Spleen (tissue), 11 donors: ENCODE results near the gene C2orf69. TPM values are rescaled to one million over a fixed set of nuclear protein-coding genes. Genes with fewer than 3 reads are reported as not detected.

Experiments used
- DNase-seq: peaks from one replicate; pipeline ENCODE4 v3.0.0-alpha.2; 2020
- H3K27ac ChIP-seq, 8 donors: fragments of 200-600 bp; sonication (generic) in 7 of 8; 1 replicate in 4 of 8; 2 replicates in 4 of 8; pipeline versions ENCODE4 v1.5.0 to v1.8.0; 2016 to 2021; ENCODE audit warnings: inconsistent platforms in 4 of 8, mild to moderate bottlenecking in 4 of 8, moderate library complexity in 1 of 8
- H3K27me3 ChIP-seq, 7 donors: fragments of 200-600 bp; sonication (generic) in 6 of 7; replicated peaks in 1 of 7; 1 replicate in 4 of 7; 2 replicates in 3 of 7; pipeline versions ENCODE4 v1.5.0 to v1.8.0; 2016 to 2021; ENCODE audit warnings: inconsistent platforms in 3 of 7, mild to moderate bottlenecking in 1 of 7
- H3K36me3 ChIP-seq, 6 donors: fragments of 200-600 bp; sonication (generic) in 5 of 6; 1 replicate in 4 of 6; 2 replicates in 2 of 6; pipeline versions ENCODE4 v1.5.0 to v1.8.0; 2016 to 2021; ENCODE audit warnings: inconsistent platforms in 2 of 6
- H3K4me1 ChIP-seq, 6 donors: fragments of 200-600 bp; sonication (generic) in 5 of 6; 1 replicate in 3 of 6; 2 replicates in 3 of 6; pipeline versions ENCODE4 v1.5.0 to v1.8.0; 2016 to 2021; ENCODE audit warnings: inconsistent platforms in 3 of 6
- H3K4me3 ChIP-seq, 8 donors: fragments of 200-600 bp; sonication (generic) in 7 of 8; 1 replicate in 4 of 8; 2 replicates in 4 of 8; pipeline versions ENCODE4 v1.5.0 to v1.8.0; 2016 to 2021; ENCODE audit warnings: inconsistent platforms in 4 of 8, mild to moderate bottlenecking in 4 of 8, moderate library complexity in 2 of 8
- H3K9me3 ChIP-seq, 8 donors: fragments of 200-600 bp; sonication (generic) in 7 of 8; 1 replicate in 4 of 8; 2 replicates in 4 of 8; pipeline versions ENCODE4 v1.5.0 to v1.8.0; 2016 to 2021; ENCODE audit warnings: inconsistent platforms in 4 of 8
- POLR2A ChIP-seq, 3 donors: fragments of 450-650 bp; IDR thresholded peaks; one replicate each; pipeline ENCODE4 v1.5.1; 2017; ENCODE audit warnings: antibody characterized with exemption in 3 of 3, mild to moderate bottlenecking in 1 of 3
- POLR2AphosphoS5 ChIP-seq, 3 donors: sonication (generic); formaldehyde crosslinking; IDR thresholded peaks; one replicate each; pipeline ENCODE4 v1.5.1; 2017; ENCODE audit warnings: antibody characterized with exemption in 3 of 3
- WGBS, 5 donors: extraction: QIAGEN DNeasy Blood & Tissue Kit in 3 of 5; methylation state at CpG; one replicate each; pipeline versions ENCODE4 v1.1.5 to v1.1.7; 2013 to 2018; 5-methylcytosine and 5-hydroxymethylcytosine counted together
- intact Hi-C: fragments of 100-400 bp; cut with DNase I; formaldehyde crosslinking; loops from one replicate; pipeline ENCODE4 v1.15.0; 2023; ENCODE audit warnings: low total_unique reads
- polyA plus RNA-seq, 3 donors: library from polyadenylated mRNA; stranded (reverse); fragments of 200-250 nt; gene quantifications; one replicate each; pipeline ENCODE4 v1.2.1, GENCODE V29; 2013
- total RNA-seq, 7 donors: library from RNA; depleted of rRNA in 3 of 7; stranded (reverse); fragments of >200 nt in 3 of 7; fragmentation: NEBNext Ultra II Directional in 4 of 7; extraction: Animal tissue kit (Norgen Biotek cat#: 25700) in 4 of 7; gene quantifications; one replicate each; pipeline versions ENCODE4 v1.1.0 to v1.2.1, GENCODE V29; 2016 to 2021
- TF ChIP-seq, protein P1 (sequence below), 11 experiments: fragments of 200-600 bp in 7 of 11; fragments of 450-650 bp in 4 of 11; sonication (generic) in 4 of 11; IDR thresholded peaks in 8 of 11; conservative IDR thresholded peaks in 3 of 11; 1 replicate in 7 of 11; 2 replicates in 4 of 11; pipeline versions ENCODE4 v1.4.0 to v1.8.0; 2016 to 2021; ENCODE audit warnings: antibody characterized with exemption in 11 of 11, inconsistent platforms in 4 of 11, mild to moderate bottlenecking in 1 of 11
- donor health status: healthy with polysubstance abuse.
- donor health status: DM: no; HTN: no; CAD: no; lungs with moderate emphysema.
- donor health status: DM: no; HTN: no; CAD: no.
- donor health status: Bipolar disorder and iron deficiency.
- donor health status: healthy.
- donor health status: DM: no; HTN: no; CAD: no.
- donor health status: DM: yes; HTN: yes; CAD: no.

Gene C2orf69
- total and polyA plus RNA-seq, 10 donors, result 4.7 to 13.3 (median 10.9) TPM

- no peak for DNase-seq
- TF ChIP-seq, protein P1, sequence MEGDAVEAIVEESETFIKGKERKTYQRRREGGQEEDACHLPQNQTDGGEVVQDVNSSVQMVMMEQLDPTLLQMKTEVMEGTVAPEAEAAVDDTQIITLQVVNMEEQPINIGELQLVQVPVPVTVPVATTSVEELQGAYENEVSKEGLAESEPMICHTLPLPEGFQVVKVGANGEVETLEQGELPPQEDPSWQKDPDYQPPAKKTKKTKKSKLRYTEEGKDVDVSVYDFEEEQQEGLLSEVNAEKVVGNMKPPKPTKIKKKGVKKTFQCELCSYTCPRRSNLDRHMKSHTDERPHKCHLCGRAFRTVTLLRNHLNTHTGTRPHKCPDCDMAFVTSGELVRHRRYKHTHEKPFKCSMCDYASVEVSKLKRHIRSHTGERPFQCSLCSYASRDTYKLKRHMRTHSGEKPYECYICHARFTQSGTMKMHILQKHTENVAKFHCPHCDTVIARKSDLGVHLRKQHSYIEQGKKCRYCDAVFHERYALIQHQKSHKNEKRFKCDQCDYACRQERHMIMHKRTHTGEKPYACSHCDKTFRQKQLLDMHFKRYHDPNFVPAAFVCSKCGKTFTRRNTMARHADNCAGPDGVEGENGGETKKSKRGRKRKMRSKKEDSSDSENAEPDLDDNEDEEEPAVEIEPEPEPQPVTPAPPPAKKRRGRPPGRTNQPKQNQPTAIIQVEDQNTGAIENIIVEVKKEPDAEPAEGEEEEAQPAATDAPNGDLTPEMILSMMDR (IDR thresholded peaks at IDR 0.05 in 8 of 11, conservative IDR thresholded peaks at IDR 0.05 in 3 of 11), result no peak
- TF ChIP-seq POLR2A (IDR thresholded peaks at IDR 0.05) (no peak), POLR2AphosphoS5 (IDR thresholded peaks at IDR 0.05) (no peak)
- Histone ChIP-seq H3K9me3 (no peaks in the 10 kb centered on the region), H3K27me3 (no peaks in the 10 kb centered on the region), H3K36me3 (peaks cover 2 to 64% (median 27%) of the 10 kb centered on the region in 6 donors), H3K4me1 (no peaks in the 10 kb centered on the region), H3K4me3 (no peak overlapping the region), H3K27ac (no peak overlapping the region)
- intact Hi-C loops, result no loop called here
- WGBS, 5 donors, result 87 to 92% (median 90%) methylated on average over 1 of the region's 1 CpG
Observed at GRCh38 chr2:199968126-199968525, 57.0 kb downstream of the C2orf69 start.

GRCh38 chr2:199972088-199972626 is 61.1 kb downstream of the C2orf69 start:
- no peaks in the 10 kb centered on the region for H3K27me3 ChIP-seq
- peaks cover 0 to 5% (median 0%) of the 10 kb centered on the region in 8 donors for H3K9me3 ChIP-seq
- TF ChIP-seq, protein P1 (IDR thresholded peaks at IDR 0.05 in 8 of 11, conservative IDR thresholded peaks at IDR 0.05 in 3 of 11), result no peak
- TF ChIP-seq POLR2A (IDR thresholded peaks at IDR 0.05) (no peak), POLR2AphosphoS5 (IDR thresholded peaks at IDR 0.05) (no peak)
- WGBS, 5 donors, result 91 to 96% (median 92%) methylated on average over 6 of the region's 6 CpGs
- DNase-seq, result no peak
- H3K36me3 ChIP-seq, result peaks cover 0 to 24% (median 2%) of the 10 kb centered on the region in 6 donors
- intact Hi-C loops, result loop anchor here (10.0 kb wide), 1 partner anchor 733 kb away; no protein-coding TSS in a partner anchor
- no peak overlapping the region for H3K4me3 ChIP-seq
- no peaks in the 10 kb centered on the region for H3K4me1 ChIP-seq
- H3K27ac ChIP-seq, result no peak overlapping the region

DNA sequence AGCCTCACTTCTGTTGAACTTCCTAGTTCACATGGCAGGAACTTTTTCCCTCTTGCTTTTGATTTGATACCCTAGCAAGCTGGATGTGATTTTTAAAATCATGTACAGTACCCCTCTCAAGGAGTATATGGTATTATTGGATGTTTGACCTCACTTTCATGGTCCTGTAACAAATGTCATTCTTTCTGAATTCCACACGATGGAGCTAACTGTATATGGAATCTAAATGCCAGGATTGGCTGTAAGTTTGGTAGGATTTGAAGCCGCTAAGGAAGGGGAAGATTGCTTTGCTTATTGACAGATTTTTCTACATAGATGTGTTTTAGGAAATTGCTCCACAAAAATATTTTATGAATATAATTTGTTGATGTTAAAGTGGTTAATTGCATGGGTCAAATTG is 62.6 kb downstream of the C2orf69 start:
- Histone ChIP-seq H3K27ac (no peak overlapping the region), H3K9me3 (peaks cover 0 to 5% (median 0%) of the 10 kb centered on the region in 8 donors), H3K4me1 (peaks cover 0 to 10% (median 0%) of the 10 kb centered on the region in 6 donors), H3K4me3 (no peak overlapping the region), H3K36me3 (peaks cover 0 to 17% (median 2%) of the 10 kb centered on the region in 6 donors), H3K27me3 (no peaks in the 10 kb centered on the region)
- intact Hi-C loops, result loop anchor here (10.0 kb wide), 1 partner anchor 731 kb away; no protein-coding TSS in a partner anchor
- DNase-seq, result no peak
- TF ChIP-seq, protein P1 (IDR thresholded peaks at IDR 0.05 in 8 of 11, conservative IDR thresholded peaks at IDR 0.05 in 3 of 11), result peak in 7 of 11 experiments; percentile 19 to 43 (median 34)
- no peak for TF ChIP-seq POLR2A (IDR thresholded peaks at IDR 0.05)
- 36 to 46% (median 45%) methylated on average over 2 of the region's 2 CpGs for WGBS, 5 donors

GRCh38 chr2:199975273-199975895 is 64.3 kb downstream of the C2orf69 start:
- WGBS, 5 donors, result 87 to 97% (median 91%) methylated on average over 3 of the region's 3 CpGs
- Histone ChIP-seq H3K9me3 (peaks cover 0 to 5% (median 0%) of the 10 kb centered on the region in 8 donors), H3K36me3 (peaks cover 0 to 5% (median 0%) of the 10 kb centered on the region in 6 donors), H3K27me3 (no peaks in the 10 kb centered on the region), H3K4me3 (no peak overlapping the region), H3K27ac (no peak overlapping the region), H3K4me1 (peaks cover 0 to 25% (median 8%) of the 10 kb centered on the region in 6 donors)
- no peak for TF ChIP-seq POLR2A (IDR thresholded peaks at IDR 0.05)
- TF ChIP-seq POLR2AphosphoS5 (IDR thresholded peaks at IDR 0.05), result no peak
- TF ChIP-seq, protein P1 (IDR thresholded peaks at IDR 0.05 in 8 of 11, conservative IDR thresholded peaks at IDR 0.05 in 3 of 11), result no peak
- no peak for DNase-seq
- intact Hi-C loops, result loop anchor here (5.0 to 10.0 kb wide), 2 partner anchors 507 to 729 kb away; no protein-coding TSS in a partner anchor
